Measurements from ENCODE around the gene PNP. TPM values are rescaled to one million over a fixed set of nuclear protein-coding genes. Genes with fewer than 3 reads are reported as not detected.
A peak's percentile ranks its signal among the peaks of the same experiment; 100 is the strongest.

PNP gene
- total RNA-seq, 1 donor from 2014 or later: 13.6 TPM

- H3K9me3 ChIP-seq (ENCODE audit: control insufficient read depth in 3 of 3, low read length in 3 of 3): no peaks in the 10 kb centered on the region
- peaks cover 0 to 4% (median 0%) of the 10 kb centered on the region in 3 donors for H3K27me3 ChIP-seq (ENCODE audit: control insufficient read depth in 3 of 3, insufficient read depth in 3 of 3, low read length in 3 of 3)
These were observed 18.2 kb downstream of the PNP start for GRCh38 chr14:20487396-20487725.

GRCh38 chr14:20489093-20489994 lies 20.1 kb downstream of the PNP start:
- Histone ChIP-seq H3K9me3 (ENCODE audit: control insufficient read depth in 3 of 3, low read length in 3 of 3) (no peaks in the 10 kb centered on the region), H3K27ac (ENCODE audit: low read depth, low read length) (no peak overlapping the region), H3K36me3 (ENCODE audit: control insufficient read depth in 3 of 3, insufficient read depth in 3 of 3, low read length in 3 of 3) (no peaks in the 10 kb centered on the region), H3K4me3 (ENCODE audit: low read length in 3 of 3) (no peak overlapping the region), H3K9ac (ENCODE audit: low read depth in 1 of 3, low read length in 3 of 3) (no peak overlapping the region), H3K27me3 (ENCODE audit: control insufficient read depth in 3 of 3, insufficient read depth in 3 of 3, low read length in 3 of 3) (peaks cover 0 to 4% (median 0%) of the 10 kb centered on the region in 3 donors), H3K4me1 (ENCODE audit: control insufficient read depth in 3 of 3, insufficient read depth in 3 of 3, low read length in 3 of 3) (peaks cover 0 to 4% (median 0%) of the 10 kb centered on the region in 3 donors)

More at GRCh38 chr14:20487396-20487725, 18.2 kb downstream of the PNP start:
- Histone ChIP-seq H3K27ac (ENCODE audit: low read depth, low read length) (no peak overlapping the region), H3K9ac (ENCODE audit: low read depth in 1 of 3, low read length in 3 of 3) (no peak overlapping the region), H3K36me3 (ENCODE audit: control insufficient read depth in 3 of 3, insufficient read depth in 3 of 3, low read length in 3 of 3) (no peaks in the 10 kb centered on the region), H3K4me1 (ENCODE audit: control insufficient read depth in 3 of 3, insufficient read depth in 3 of 3, low read length in 3 of 3) (peaks cover 0 to 4% (median 0%) of the 10 kb centered on the region in 3 donors), H3K4me3 (ENCODE audit: low read length in 3 of 3) (no peak overlapping the region)

GRCh38 chr14:20490563-20490962 lies 21.4 kb downstream of the PNP start:
- H3K9ac ChIP-seq (ENCODE audit: low read depth in 1 of 3, low read length in 3 of 3): no peak overlapping the region
- H3K27ac ChIP-seq (ENCODE audit: low read depth, low read length): no peak overlapping the region
- H3K4me1 ChIP-seq (ENCODE audit: control insufficient read depth in 3 of 3, insufficient read depth in 3 of 3, low read length in 3 of 3): peaks cover 0 to 4% (median 0%) of the 10 kb centered on the region in 3 donors

GRCh38 chr14:20492486-20492885 lies 23.3 kb downstream of the PNP start:
- Histone ChIP-seq H3K27ac (ENCODE audit: low read depth, low read length) (no peak overlapping the region), H3K36me3 (ENCODE audit: control insufficient read depth in 3 of 3, insufficient read depth in 3 of 3, low read length in 3 of 3) (no peaks in the 10 kb centered on the region), H3K27me3 (ENCODE audit: control insufficient read depth in 3 of 3, insufficient read depth in 3 of 3, low read length in 3 of 3) (peaks cover 0 to 4% (median 0%) of the 10 kb centered on the region in 3 donors), H3K9ac (ENCODE audit: low read depth in 1 of 3, low read length in 3 of 3) (no peak overlapping the region), H3K4me3 (ENCODE audit: low read length in 3 of 3) (no peak overlapping the region), H3K9me3 (ENCODE audit: control insufficient read depth in 3 of 3, low read length in 3 of 3) (no peaks in the 10 kb centered on the region), H3K4me1 (ENCODE audit: control insufficient read depth in 3 of 3, insufficient read depth in 3 of 3, low read length in 3 of 3) (peaks cover 0 to 4% (median 0%) of the 10 kb centered on the region in 3 donors)

More at GRCh38 chr14:20490563-20490962, 21.4 kb downstream of the PNP start:
- Histone ChIP-seq H3K27me3 (ENCODE audit: control insufficient read depth in 3 of 3, insufficient read depth in 3 of 3, low read length in 3 of 3) (peaks cover 0 to 4% (median 0%) of the 10 kb centered on the region in 3 donors), H3K4me3 (ENCODE audit: low read length in 3 of 3) (no peak overlapping the region), H3K9me3 (ENCODE audit: control insufficient read depth in 3 of 3, low read length in 3 of 3) (no peaks in the 10 kb centered on the region), H3K36me3 (ENCODE audit: control insufficient read depth in 3 of 3, insufficient read depth in 3 of 3, low read length in 3 of 3) (no peaks in the 10 kb centered on the region)

- Histone ChIP-seq H3K4me3 (ENCODE audit: low read length in 3 of 3) (no peak overlapping the region), H3K27me3 (ENCODE audit: control insufficient read depth in 3 of 3, insufficient read depth in 3 of 3, low read length in 3 of 3) (peaks cover 0 to 4% (median 0%) of the 10 kb centered on the region in 3 donors), H3K9me3 (ENCODE audit: control insufficient read depth in 3 of 3, low read length in 3 of 3) (no peaks in the 10 kb centered on the region), H3K9ac (ENCODE audit: low read depth in 1 of 3, low read length in 3 of 3) (no peak overlapping the region), H3K27ac (ENCODE audit: low read depth, low read length) (no peak overlapping the region), H3K4me1 (ENCODE audit: control insufficient read depth in 3 of 3, insufficient read depth in 3 of 3, low read length in 3 of 3) (peaks cover 0 to 4% (median 0%) of the 10 kb centered on the region in 3 donors), H3K36me3 (ENCODE audit: control insufficient read depth in 3 of 3, insufficient read depth in 3 of 3, low read length in 3 of 3) (no peaks in the 10 kb centered on the region)
These were observed 24.4 kb downstream of the PNP start for GRCh38 chr14:20493634-20494033.

GRCh38 chr14:20494935-20495766 lies 25.9 kb downstream of the PNP start:
- H3K4me3 ChIP-seq (ENCODE audit: low read length in 3 of 3): no peak overlapping the region
- no peaks in the 10 kb centered on the region for H3K9me3 ChIP-seq (ENCODE audit: control insufficient read depth in 3 of 3, low read length in 3 of 3)
- H3K4me1 ChIP-seq (ENCODE audit: control insufficient read depth in 3 of 3, insufficient read depth in 3 of 3, low read length in 3 of 3): peaks cover 0 to 3% (median 0%) of the 10 kb centered on the region in 3 donors
- no peak overlapping the region for H3K27ac ChIP-seq (ENCODE audit: low read depth, low read length)
- no peaks in the 10 kb centered on the region for H3K36me3 ChIP-seq (ENCODE audit: control insufficient read depth in 3 of 3, insufficient read depth in 3 of 3, low read length in 3 of 3)
- no peak overlapping the region for H3K9ac ChIP-seq (ENCODE audit: low read depth in 1 of 3, low read length in 3 of 3)
- H3K27me3 ChIP-seq (ENCODE audit: control insufficient read depth in 3 of 3, insufficient read depth in 3 of 3, low read length in 3 of 3): peaks cover 0 to 4% (median 0%) of the 10 kb centered on the region in 3 donors

- Histone ChIP-seq H3K27me3 (ENCODE audit: control insufficient read depth in 3 of 3, insufficient read depth in 3 of 3, low read length in 3 of 3) (no peaks in the 10 kb centered on the region), H3K9me3 (ENCODE audit: control insufficient read depth in 3 of 3, low read length in 3 of 3) (no peaks in the 10 kb centered on the region), H3K9ac (ENCODE audit: low read depth in 1 of 3, low read length in 3 of 3) (no peak overlapping the region), H3K4me1 (ENCODE audit: control insufficient read depth in 3 of 3, insufficient read depth in 3 of 3, low read length in 3 of 3) (no peaks in the 10 kb centered on the region), H3K4me3 (ENCODE audit: low read length in 3 of 3) (no peak overlapping the region), H3K36me3 (ENCODE audit: control insufficient read depth in 3 of 3, insufficient read depth in 3 of 3, low read length in 3 of 3) (no peaks in the 10 kb centered on the region), H3K27ac (ENCODE audit: low read depth, low read length) (peak overlapping the region; percentile 20)
These were observed 29.4 kb downstream of the PNP start for GRCh38 chr14:20498622-20499021.

GRCh38 chr14:20499108-20499507 lies 29.9 kb downstream of the PNP start:
- no peaks in the 10 kb centered on the region for H3K9me3 ChIP-seq (ENCODE audit: control insufficient read depth in 3 of 3, low read length in 3 of 3)
- H3K4me3 ChIP-seq (ENCODE audit: low read length in 3 of 3): no peak overlapping the region
- no peaks in the 10 kb centered on the region for H3K27me3 ChIP-seq (ENCODE audit: control insufficient read depth in 3 of 3, insufficient read depth in 3 of 3, low read length in 3 of 3)
- H3K36me3 ChIP-seq (ENCODE audit: control insufficient read depth in 3 of 3, insufficient read depth in 3 of 3, low read length in 3 of 3): no peaks in the 10 kb centered on the region
- H3K9ac ChIP-seq (ENCODE audit: low read depth in 1 of 3, low read length in 3 of 3): no peak overlapping the region
- H3K4me1 ChIP-seq (ENCODE audit: control insufficient read depth in 3 of 3, insufficient read depth in 3 of 3, low read length in 3 of 3): no peaks in the 10 kb centered on the region
- no peak overlapping the region for H3K27ac ChIP-seq (ENCODE audit: low read depth, low read length)

- Histone ChIP-seq H3K9ac (ENCODE audit: low read depth in 1 of 3, low read length in 3 of 3) (no peak overlapping the region), H3K27me3 (ENCODE audit: control insufficient read depth in 3 of 3, insufficient read depth in 3 of 3, low read length in 3 of 3) (no peaks in the 10 kb centered on the region), H3K27ac (ENCODE audit: low read depth, low read length) (no peak overlapping the region), H3K36me3 (ENCODE audit: control insufficient read depth in 3 of 3, insufficient read depth in 3 of 3, low read length in 3 of 3) (no peaks in the 10 kb centered on the region), H3K9me3 (ENCODE audit: control insufficient read depth in 3 of 3, low read length in 3 of 3) (no peaks in the 10 kb centered on the region), H3K4me3 (ENCODE audit: low read length in 3 of 3) (no peak overlapping the region), H3K4me1 (ENCODE audit: control insufficient read depth in 3 of 3, insufficient read depth in 3 of 3, low read length in 3 of 3) (no peaks in the 10 kb centered on the region)
These were observed 30.7 kb downstream of the PNP start for GRCh38 chr14:20499881-20500280.

- H3K4me3 ChIP-seq (ENCODE audit: low read length in 3 of 3): no peak overlapping the region
- H3K9me3 ChIP-seq (ENCODE audit: control insufficient read depth in 3 of 3, low read length in 3 of 3): no peaks in the 10 kb centered on the region
- H3K27me3 ChIP-seq (ENCODE audit: control insufficient read depth in 3 of 3, insufficient read depth in 3 of 3, low read length in 3 of 3): no peaks in the 10 kb centered on the region
- H3K9ac ChIP-seq (ENCODE audit: low read depth in 1 of 3, low read length in 3 of 3): no peak overlapping the region
- no peaks in the 10 kb centered on the region for H3K4me1 ChIP-seq (ENCODE audit: control insufficient read depth in 3 of 3, insufficient read depth in 3 of 3, low read length in 3 of 3)
- H3K36me3 ChIP-seq (ENCODE audit: control insufficient read depth in 3 of 3, insufficient read depth in 3 of 3, low read length in 3 of 3): no peaks in the 10 kb centered on the region
- H3K27ac ChIP-seq (ENCODE audit: low read depth, low read length): no peak overlapping the region
These were observed 32.1 kb downstream of the PNP start for GRCh38 chr14:20501346-20501745.
